HepG2 (cell line): ENCODE results near the gene TMEM171. TPM values are rescaled to one million over a fixed set of nuclear protein-coding genes. Genes with fewer than 3 reads are reported as not detected.

Experiments
- ATAC-seq: fragments of 200-7000 bp; cut with Tn5 transposase; 3 replicates; pipeline ENCODE4 v1.9.1; 2020; ENCODE audit warnings: mild to moderate bottlenecking, moderate library complexity
- BruUV-seq: library from RNA; stranded (reverse); fragments of 400-500 nt; replicated peaks from 2 replicates; lab custom pipeline; 2021; lab: Mats Ljungman, UMichigan
- CTCF ChIA-PET: fragments of 300-600 bp; formaldehyde crosslinking; extraction: SDS; loops from one replicate; lab custom pipeline; 2021; ENCODE audit warnings: low total read pairs, inconsistent platforms, low intra/inter-chr PET ratio; lab: Yijun Ruan, JAX
- POLR2A ChIA-PET: fragments of 350-600 bp; sonication (Branson Sonifier 250); formaldehyde crosslinking; loops from one replicate; lab custom pipeline; 2020; ENCODE audit warnings: antibody characterized with exemption, inconsistent platforms; lab: Yijun Ruan, JAX
- DNase-seq: peaks from one replicate; pipeline ENCODE4 v3.0.0-alpha.2; 2015; ENCODE audit warnings: low spot score
- FAIRE-seq: peaks from 3 replicates; lab custom pipeline; 2011; peaks lifted over from hg19 to GRCh38; lab: Jason Lieb, UNC
- H2AFZ ChIP-seq: one replicate; pipeline ENCODE4 v1.6.1; 2011; ENCODE audit warnings: low read length, inconsistent platforms
- H3K27ac ChIP-seq: fragments of 300-600 bp; 3 replicates; pipeline ENCODE4 v1.8.0; 2011; ENCODE audit warnings: mixed run types, mild to moderate bottlenecking, mixed read lengths, low read length, inconsistent platforms; ENCODE audit not compliant: insufficient read depth; ENCODE audit errors: extremely low read length
- H3K27me3 ChIP-seq, 2 experiments: fragments of 200-600 bp in 1 of 2; 2 replicates in 1 of 2; 3 replicates in 1 of 2; pipeline versions ENCODE4 v1.6.0 to v1.8.0; 2011; ENCODE audit warnings: low read length in 2 of 2, mild to moderate bottlenecking in 2 of 2, moderate library complexity in 2 of 2, inconsistent platforms in 1 of 2; ENCODE audit not compliant: insufficient read depth in 2 of 2, control insufficient read depth in 1 of 2
- H3K36me3 ChIP-seq, 2 experiments: fragments of 200-600 bp in 1 of 2; replicated peaks in 1 of 2; 2 replicates in 1 of 2; 3 replicates in 1 of 2; pipeline versions ENCODE4 v1.5.1 to v1.8.0; 2011; ENCODE audit warnings: low read length in 2 of 2, inconsistent platforms in 1 of 2; ENCODE audit not compliant: insufficient read depth in 2 of 2, control insufficient read depth in 1 of 2
- H3K4me1 ChIP-seq: 2 replicates; pipeline ENCODE4 v1.5.1; 2012; ENCODE audit warnings: low read length, inconsistent platforms; ENCODE audit not compliant: insufficient read depth
- H3K4me2 ChIP-seq: 2 replicates; pipeline ENCODE4 v1.6.0; 2011; ENCODE audit warnings: low read depth, low read length, inconsistent platforms
- H3K4me3 ChIP-seq, 3 experiments: fragments of 200-600 bp in 1 of 3; sonication (generic), shearing (Covaris generic) in 1 of 3; replicated peaks in 1 of 3; 2 replicates each; pipeline ENCODE4 v1.5.1; 2011 to 2016; ENCODE audit warnings: low read length in 3 of 3, inconsistent platforms in 2 of 3, low read depth in 2 of 3, mild to moderate bottlenecking in 2 of 3, control low read depth in 1 of 3, mixed read lengths in 1 of 3; ENCODE audit not compliant: insufficient read depth in 1 of 3
- H3K79me2 ChIP-seq: one replicate; pipeline ENCODE4 v1.6.1; 2011; ENCODE audit warnings: low read length, inconsistent platforms; ENCODE audit not compliant: insufficient read depth
- H3K9ac ChIP-seq: 2 replicates; pipeline ENCODE4 v1.6.0; 2011; ENCODE audit warnings: mild to moderate bottlenecking, low read depth, low read length, inconsistent platforms; ENCODE audit not compliant: insufficient read depth
- H3K9me3 ChIP-seq: 2 replicates; pipeline ENCODE4 v1.5.1; 2012; ENCODE audit warnings: mild to moderate bottlenecking, low read length
- H4K20me1 ChIP-seq: 2 replicates; pipeline ENCODE4 v1.6.0; 2011; ENCODE audit warnings: inconsistent platforms, mild to moderate bottlenecking, low read length, moderate library complexity; ENCODE audit not compliant: insufficient read depth
- ASH2L ChIP-seq: fragments of 300-600, 200-600 bp; sonication (generic); IDR thresholded peaks from 2 replicates; pipeline ENCODE4 v1.7.0; 2017; ENCODE audit warnings: low read depth, mild to moderate bottlenecking, moderate library complexity, mixed read lengths, low read length; ENCODE audit not compliant: insufficient read length
- CEBPZ ChIP-seq: IDR thresholded peaks from 2 replicates; pipeline ENCODE4 v1.6.1; 2012; ENCODE audit warnings: low read length, improper control_type of control experiment
- KLF9 ChIP-seq: IDR thresholded peaks from 2 replicates; pipeline ENCODE4 v1.6.1; 2016; ENCODE audit warnings: low read depth
- MTF2 ChIP-seq: sonication (generic); formaldehyde crosslinking; IDR thresholded peaks from 2 replicates; pipeline ENCODE4 v1.5.0; 2020; ENCODE audit warnings: missing genetic modification reagents, borderline replicate concordance
- NRL ChIP-seq: sonication (generic); formaldehyde crosslinking; IDR thresholded peaks from 2 replicates; pipeline ENCODE4 v1.5.0; 2020; ENCODE audit warnings: missing genetic modification reagents, mild to moderate bottlenecking, moderate library complexity, borderline replicate concordance
- SRF ChIP-seq: IDR thresholded peaks from 2 replicates; pipeline ENCODE4 v1.6.1; 2011; ENCODE audit warnings: mild to moderate bottlenecking, low read depth, low read length, moderate library complexity
- TCF7L2 ChIP-seq: IDR thresholded peaks from 2 replicates; pipeline ENCODE4 v1.6.1; 2011; ENCODE audit warnings: mild to moderate bottlenecking, low read depth, low read length, moderate library complexity
- THAP7 ChIP-seq: sonication (generic); formaldehyde crosslinking; IDR thresholded peaks from 2 replicates; pipeline ENCODE4 v1.8.1; 2023; ENCODE audit warnings: mild to moderate bottlenecking, missing genetic modification reagents
- ZNF382 ChIP-seq: sonication (generic); formaldehyde crosslinking; IDR thresholded peaks from 2 replicates; pipeline ENCODE4 v1.5.0; 2020; ENCODE audit warnings: missing genetic modification reagents, mild to moderate bottlenecking, borderline replicate concordance
- ZNF678 ChIP-seq: sonication (generic); formaldehyde crosslinking; IDR thresholded peaks from 2 replicates; pipeline ENCODE4 v1.4.0; 2020; ENCODE audit warnings: mild to moderate bottlenecking, missing genetic modification reagents
- ZNF777 ChIP-seq: sonication (generic); formaldehyde crosslinking; IDR thresholded peaks from 2 replicates; pipeline ENCODE4 v1.4.0; 2020; ENCODE audit warnings: missing genetic modification reagents
- ZSCAN21 ChIP-seq: sonication (generic); formaldehyde crosslinking; IDR thresholded peaks from 2 replicates; pipeline ENCODE4 v1.8.0; 2022; ENCODE audit warnings: mild to moderate bottlenecking, missing genetic modification reagents, moderate library complexity, borderline replicate concordance
- WGBS: methylation state at CpG from one replicate; pipeline ENCODE4 v1.1.6; 2017; ENCODE audit warnings: low lambda C conversion rate; 5-methylcytosine and 5-hydroxymethylcytosine counted together
- in situ Hi-C: cut with HindIII; loops from 2 replicates; pipeline ENCODE4 v1.10.0; 2017; ENCODE audit warnings: low pct_unique_long_range_greater_than_20kb; ENCODE audit not compliant: extremely low pct_ligation_motif_present
- intact Hi-C: fragments of 100-400 bp; cut with micrococcal nuclease; formaldehyde crosslinking; loops from one replicate; pipeline ENCODE4 v1.10.0; 2022; ENCODE audit not compliant: unreplicated experiment
- polyA plus RNA-seq, 8 experiments: library from polyadenylated mRNA; depleted of rRNA in 3 of 8; stranded (reverse) in 7 of 8; unstranded in 1 of 8; fragments of >200 nt; fragmentation: Illumina TruSeq in 4 of 8; extraction: Trizol in 4 of 8; gene quantifications; 2 replicates each; pipeline versions ENCODE4 v1.2.1 to v1.2.3, GENCODE V29; 2011 to 2016; ENCODE audit warnings: low read depth in 4 of 8, missing spikeins in 1 of 8, mixed read lengths in 1 of 8; ENCODE audit not compliant: insufficient read depth in 1 of 8
- total RNA-seq, 5 experiments: library from RNA; depleted of rRNA; stranded (reverse); fragments of >200 nt; fragmentation: Illumina TruSeq; extraction: Trizol; gene quantifications; 2 replicates each; pipeline ENCODE4 v1.2.3, GENCODE V29; 2016; ENCODE audit warnings: low read depth in 1 of 5

The TMEM171 gene
- total and polyA plus RNA-seq, 2 of the 13 experiments (the other 11 are each of a cell fraction or from before 2014, with no cell fraction given), result 0.12 TPM; not detected in 1

DNA sequence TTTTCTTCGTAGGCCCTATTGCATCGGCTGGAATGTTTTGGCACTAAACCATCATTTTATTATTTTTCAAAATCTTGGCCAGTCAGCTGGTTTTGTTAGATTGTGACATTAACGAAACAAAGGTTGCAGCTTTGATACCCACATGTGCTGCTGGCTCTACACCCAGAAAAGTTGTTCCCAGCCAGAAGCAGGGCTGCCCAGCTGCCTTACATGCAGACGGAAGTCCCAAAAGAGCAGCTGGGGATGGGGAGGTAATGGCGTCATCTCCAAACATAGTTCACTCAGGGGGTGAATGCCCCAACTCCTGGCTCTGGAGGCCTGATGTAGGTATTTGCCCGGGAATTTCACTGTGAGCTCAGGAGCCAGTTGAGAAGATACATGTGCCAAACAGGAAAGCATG is 23.3 kb downstream of the TMEM171 start:
- Histone ChIP-seq H3K79me2 (no peaks in the 10 kb centered on the region), H4K20me1 (no peaks in the 10 kb centered on the region), H3K27ac (no peak overlapping the region), H3K4me1 (no peaks in the 10 kb centered on the region), H3K4me2 (no peak overlapping the region), H2AFZ (no peak overlapping the region), H3K36me3 (no peaks in the 10 kb centered on the region), H3K9me3 (no peaks in the 10 kb centered on the region), H3K9ac (no peak overlapping the region), H3K4me3 (no peak overlapping the region), H3K27me3 (peaks cover 2 to 7% of the 10 kb centered on the region in 2 experiments; a peak in 3 of 5 replicates)
- in situ Hi-C loops, result no loop called here
- ATAC-seq, result no peak
- TF ChIP-seq ZNF382 (CRISPR knock-in tag), result no peak
- no peak for TF ChIP-seq CEBPZ
- TF ChIP-seq KLF9 (CRISPR knock-in tag), result no peak
- TF ChIP-seq ASH2L, result no peak
- TF ChIP-seq ZSCAN21 (CRISPR knock-in tag), result no peak
- TF ChIP-seq THAP7 (CRISPR knock-in tag), result no peak
- no peak for TF ChIP-seq ZNF777 (CRISPR knock-in tag)
- no peak for TF ChIP-seq ZNF678 (CRISPR knock-in tag)
- no peak for TF ChIP-seq TCF7L2
- TF ChIP-seq NRL (CRISPR knock-in tag), result no peak
- TF ChIP-seq SRF, result no peak
- no peak for TF ChIP-seq MTF2 (CRISPR knock-in tag)
- BruUV-seq, result no TSS peak
- 9% methylated on average over 6 of the region's 6 CpGs for WGBS
- no peak for DNase-seq
- intact Hi-C loops, result no loop called here
- POLR2A ChIA-PET, result no interaction called here
- FAIRE-seq, result no peak
- CTCF ChIA-PET, result no interaction called here
